ENCODE results near the gene CPLX4. TPM values are rescaled to one million over a fixed set of nuclear protein-coding genes. Genes with fewer than 3 reads are reported as not detected.

CPLX4 gene
- total and polyA plus RNA-seq, 2 donors (not counting 3 experiments of a cell fraction or from before 2014, with no cell fraction given): not detected

- CTCF ChIA-PET: interaction anchor here (1.9 to 3.0 kb wide), 3 partner anchors 9 to 136 kb away, joined by 8 to 9 read pairs (median 9); no protein-coding TSS in a partner anchor
Observed at GRCh38 chr18:59266459-59266858, 52.0 kb downstream of the CPLX4 start.

More at GRCh38 chr18:59266459-59266858, 52.0 kb downstream of the CPLX4 start:
- H3K79me2 ChIP-seq (ENCODE audit: control insufficient read depth, insufficient read depth, low read length): no peaks in the 10 kb centered on the region
- POLR2A ChIA-PET: no interaction called here
- H3K4me2 ChIP-seq (ENCODE audit: insufficient read depth, low read length): no peak overlapping the region
- dilution Hi-C loops (cut with MboI; ENCODE audit: extremely low pct_ligation_motif_present, low sequenced_read_pairs): no loop called here
- H2AFZ ChIP-seq (ENCODE audit: low read depth, low read length): no peak overlapping the region
- peaks cover 79 to 83% of the 10 kb centered on the region in 2 experiments for H3K27me3 ChIP-seq (ENCODE audit: control insufficient read depth in 2 of 2, insufficient read depth in 2 of 2, low read length in 2 of 2)
- no peak overlapping the region for H3K27ac ChIP-seq (ENCODE audit: insufficient read depth, low read depth, low read length)
- H3K4me3 ChIP-seq (replicated peaks in 1 of 3; ENCODE audit: insufficient read depth in 1 of 3, low read depth in 1 of 3, low read length in 3 of 3): no peak overlapping the region
- BruUV-seq (replicated peaks): no TSS peak
- TF ChIP-seq FOS (IDR thresholded peaks at IDR 0.05; ENCODE audit: borderline replicate concordance, insufficient read depth, low read length) (no peak), GATA2 (IDR thresholded peaks at IDR 0.05; ENCODE audit: insufficient read depth, insufficient read length, low read depth, low read length) (no peak), POLR2A (IDR thresholded peaks at IDR 0.05; ENCODE audit: low read depth, low read length) (no peak), MYC (IDR thresholded peaks at IDR 0.05; ENCODE audit: low read depth, low read length) (no peak), CTCF (IDR thresholded peaks at IDR 0.05; ENCODE audit: extremely low read depth in 1 of 2, insufficient read depth in 1 of 2, low read depth in 1 of 2, low read length in 2 of 2) (no peak), MAX (IDR thresholded peaks at IDR 0.05; ENCODE audit: insufficient read depth, insufficient read length) (no peak), POLR2AphosphoS5 (IDR thresholded peaks at IDR 0.05; ENCODE audit: insufficient read depth, low read depth, low read length) (no peak), JUN (IDR thresholded peaks at IDR 0.05; ENCODE audit: borderline replicate concordance, insufficient read depth, insufficient read length, low read depth) (no peak), EZH2 (IDR thresholded peaks at IDR 0.05; ENCODE audit: borderline replicate concordance, low read depth, low read length, severe bottlenecking) (no peak)
- no peaks in the 10 kb centered on the region for H4K20me1 ChIP-seq (replicated peaks; ENCODE audit: control insufficient read depth, extremely low read depth, insufficient read depth, low read length)
- H3K9me3 ChIP-seq (replicated peaks; ENCODE audit: control insufficient read depth, insufficient read depth, low read length): no peaks in the 10 kb centered on the region
- H3K4me1 ChIP-seq (ENCODE audit: control insufficient read depth, extremely low read depth, insufficient read depth, low read length): no peaks in the 10 kb centered on the region
- DNase-seq (ENCODE audit: low read depth, low spot score): no peak
- no peak for FAIRE-seq
- no peaks in the 10 kb centered on the region for H3K36me3 ChIP-seq (ENCODE audit: control insufficient read depth in 2 of 2, extremely low read depth in 1 of 2, insufficient read depth in 2 of 2, low read length in 2 of 2)
- no peaks in the 10 kb centered on the region for H3K9me1 ChIP-seq (replicated peaks; ENCODE audit: control insufficient read depth, extremely low read depth, insufficient read depth, low read length)
- intact Hi-C loops (cut with micrococcal nuclease): no loop called here
- no peak overlapping the region for H3K9ac ChIP-seq (replicated peaks; ENCODE audit: extremely low read depth, insufficient read depth, low read length)
